ENCODE data around the gene ADAP1. TPM values are rescaled to one million over a fixed set of nuclear protein-coding genes. Genes with fewer than 3 reads are reported as not detected.

The ADAP1 gene
- total RNA-seq, 4 donors from 2014 or later = 44.8 to 106 (median 60.1) TPM

GRCh38 chr7:885893-886625 is 68.4 kb downstream of the ADAP1 start:
- Histone ChIP-seq H3K9me3 (no peaks in the 10 kb centered on the region), H3K4me1 (peaks cover 0 to 52% (median 13%) of the 10 kb centered on the region in 3 donors), H3K27me3 (no peaks in the 10 kb centered on the region), H3K36me3 (peaks cover 0 to 47% of the 10 kb centered on the region in 2 donors), H3K27ac (no peak overlapping the region), H3K4me3 (no peak overlapping the region)
- WGBS, 2 donors (ENCODE audit: low coverage in 1 of 2) = 60 to 70% methylated on average over 1 to 2 of the region's 30 CpGs
- TF ChIP-seq POLR2AphosphoS5 (IDR thresholded peaks at IDR 0.05) (no peak), EP300 (IDR thresholded peaks at IDR 0.05) (no peak), CTCF (IDR thresholded peaks at IDR 0.05) (no peak), POLR2A (IDR thresholded peaks at IDR 0.05) (no peak)
- no peak for ATAC-seq

- no peaks in the 10 kb centered on the region for H3K27me3 ChIP-seq
- no peak overlapping the region for H3K4me3 ChIP-seq
- H3K9me3 ChIP-seq = no peaks in the 10 kb centered on the region
- no peak for TF ChIP-seq POLR2A (IDR thresholded peaks at IDR 0.05)
- no peak for TF ChIP-seq EP300 (IDR thresholded peaks at IDR 0.05)
- TF ChIP-seq POLR2AphosphoS5 (IDR thresholded peaks at IDR 0.05) = no peak
- no peak for TF ChIP-seq CTCF (IDR thresholded peaks at IDR 0.05)
- no peak overlapping the region for H3K27ac ChIP-seq
- H3K36me3 ChIP-seq = peaks cover 0 to 40% of the 10 kb centered on the region in 2 donors
- peaks cover 0 to 59% (median 13%) of the 10 kb centered on the region in 3 donors for H3K4me1 ChIP-seq
- no peak for ATAC-seq
- WGBS, 2 donors (ENCODE audit: low coverage in 1 of 2) = 70 to 93% methylated on average over 3 to 4 of the region's 25 CpGs
Measured at GRCh38 chr7:885261-885892, 69.1 kb downstream of the ADAP1 start.

GRCh38 chr7:884191-885003 is 70.1 kb downstream of the ADAP1 start:
- H3K9me3 ChIP-seq = no peaks in the 10 kb centered on the region
- peak overlapping the region in 1 of 4 donors; percentile 21 for H3K27ac ChIP-seq
- no peaks in the 10 kb centered on the region for H3K27me3 ChIP-seq
- H3K36me3 ChIP-seq = peaks cover 0 to 37% of the 10 kb centered on the region in 2 donors
- 85 to 90% methylated on average over 7 to 13 of the region's 31 CpGs for WGBS, 2 donors (ENCODE audit: low coverage in 1 of 2)
- no peak overlapping the region for H3K4me3 ChIP-seq
- H3K4me1 ChIP-seq = peaks cover 0 to 69% (median 18%) of the 10 kb centered on the region in 3 donors
- TF ChIP-seq CTCF (IDR thresholded peaks at IDR 0.05) (no peak), EP300 (IDR thresholded peaks at IDR 0.05) (no peak), POLR2A (IDR thresholded peaks at IDR 0.05) (no peak), POLR2AphosphoS5 (IDR thresholded peaks at IDR 0.05) (no peak)
- ATAC-seq = no peak

- WGBS, 2 donors (ENCODE audit: low coverage in 1 of 2) = 57 to 79% methylated on average over 18 to 27 of the region's 50 CpGs
- Histone ChIP-seq H3K27me3 (no peaks in the 10 kb centered on the region), H3K27ac (peak overlapping the region in 3 of 4 donors; percentile 21 to 46 (median 44)), H3K4me3 (no peak overlapping the region), H3K36me3 (peaks cover 0 to 26% of the 10 kb centered on the region in 2 donors), H3K9me3 (no peaks in the 10 kb centered on the region), H3K4me1 (peaks cover 0 to 79% (median 24%) of the 10 kb centered on the region in 3 donors)
- peak; percentile 31 for ATAC-seq
- TF ChIP-seq CTCF (IDR thresholded peaks at IDR 0.05) (no peak), EP300 (IDR thresholded peaks at IDR 0.05) (no peak), POLR2AphosphoS5 (IDR thresholded peaks at IDR 0.05) (no peak), POLR2A (IDR thresholded peaks at IDR 0.05) (no peak)
Measured at GRCh38 chr7:883055-884021, 71.1 kb downstream of the ADAP1 start.

All from gastroesophageal sphincter (tissue), 4 donors.